Neural cell (in vitro differentiated cells): ENCODE results near the gene CCNO. TPM values are rescaled to one million over a fixed set of nuclear protein-coding genes. Genes with fewer than 3 reads are reported as not detected.

Experiments used
- H2AFZ ChIP-seq: fragments of 200-600, 300-800 bp; sonication (generic), shearing (Covaris generic); 2 replicates; pipeline ENCODE4 v1.6.0; 2014; ENCODE audit warnings: low read depth, mild to moderate bottlenecking, antibody characterized with exemption, low read length, moderate library complexity
- H3F3A ChIP-seq: fragments of 200-600 bp; shearing (Covaris generic); 2 replicates; pipeline ENCODE4 v1.6.1; 2016; ENCODE audit warnings: mild to moderate bottlenecking, moderate library complexity, mixed read lengths, antibody characterized with exemption, low read length; ENCODE audit not compliant: insufficient read depth, poor library complexity, severe bottlenecking
- H3K27ac ChIP-seq: fragments of 200-600, 300-800 bp; sonication (generic), shearing (Covaris generic); 2 replicates; pipeline ENCODE4 v1.5.1; 2014; ENCODE audit warnings: mild to moderate bottlenecking, low read length, moderate library complexity
- H3K27me3 ChIP-seq: fragments of 300-800, 200-600 bp; sonication (generic), shearing (Covaris generic); 2 replicates; pipeline ENCODE4 v1.6.0; 2014; ENCODE audit warnings: mild to moderate bottlenecking, low read depth, low read length, moderate library complexity; ENCODE audit not compliant: insufficient read depth
- H3K36me3 ChIP-seq: fragments of 300-800, 200-600 bp; sonication (generic), shearing (Covaris generic); 2 replicates; pipeline ENCODE4 v1.5.1; 2014; ENCODE audit warnings: mild to moderate bottlenecking, antibody characterized with exemption, low read length, moderate library complexity; ENCODE audit not compliant: insufficient read depth
- H3K4me2 ChIP-seq: fragments of 300-800, 200-600 bp; sonication (generic), shearing (Covaris generic); 2 replicates; pipeline ENCODE4 v1.6.0; 2014; ENCODE audit warnings: mild to moderate bottlenecking, low read length
- H3K4me3 ChIP-seq: fragments of 300-800, 200-600 bp; sonication (generic), shearing (Covaris generic); 2 replicates; pipeline ENCODE4 v1.5.1; 2014; ENCODE audit warnings: mild to moderate bottlenecking, low read length, moderate library complexity
- H3K79me2 ChIP-seq: fragments of 200-600 bp; shearing (Covaris generic); replicated peaks from 2 replicates; pipeline ENCODE4 v1.6.0; 2014; ENCODE audit warnings: mild to moderate bottlenecking, low read length, moderate library complexity; ENCODE audit not compliant: insufficient read depth
- H3K9ac ChIP-seq: fragments of 300-800, 200-600 bp; sonication (generic), shearing (Covaris generic); 2 replicates; pipeline ENCODE4 v1.6.1; 2016; ENCODE audit warnings: mild to moderate bottlenecking, low read length, mixed read lengths
- H3K9me2 ChIP-seq: fragments of 200-600 bp; shearing (Covaris generic); 2 replicates; pipeline ENCODE4 v1.6.1; 2016; ENCODE audit warnings: mild to moderate bottlenecking, low read length, mixed read lengths; ENCODE audit not compliant: insufficient read depth
- H3K9me3 ChIP-seq: fragments of 200-600, 300-800 bp; sonication (generic), shearing (Covaris generic); 2 replicates; pipeline ENCODE4 v1.6.1; 2016; ENCODE audit warnings: mild to moderate bottlenecking, mixed run types, low read length, moderate library complexity, mixed read lengths
- H4K20me1 ChIP-seq: fragments of 200-600 bp; shearing (Covaris generic); 2 replicates; pipeline ENCODE4 v1.6.1; 2016; ENCODE audit warnings: mild to moderate bottlenecking, mixed run types; ENCODE audit not compliant: insufficient read depth
- EP300 ChIP-seq: fragments of 450-650 bp; conservative IDR thresholded peaks from 2 replicates; pipeline ENCODE4 v1.6.1; 2014; ENCODE audit warnings: antibody characterized with exemption, mild to moderate bottlenecking, moderate library complexity; ENCODE audit not compliant: poor library complexity, severe bottlenecking
- EZH2 ChIP-seq: fragments of 200-600, 300-800 bp; shearing (Covaris generic), sonication (generic); IDR thresholded peaks from 2 replicates; pipeline ENCODE4 v1.6.1; 2014; ENCODE audit warnings: antibody characterized with exemption, low read length, borderline replicate concordance, mild to moderate bottlenecking; ENCODE audit not compliant: insufficient read depth, poor library complexity, severe bottlenecking
- MXI1 ChIP-seq: fragments of 450-650 bp; conservative IDR thresholded peaks from 2 replicates; pipeline ENCODE4 v1.6.1; 2014; ENCODE audit warnings: antibody characterized with exemption, mild to moderate bottlenecking; ENCODE audit not compliant: poor library complexity, severe bottlenecking
- POLR2AphosphoS5 ChIP-seq: IDR thresholded peaks from 2 replicates; pipeline ENCODE4 v1.6.1; 2012
- RAD21 ChIP-seq: fragments of 450-650 bp; conservative IDR thresholded peaks from 2 replicates; pipeline ENCODE4 v1.6.1; 2014; ENCODE audit warnings: antibody characterized with exemption, mild to moderate bottlenecking, moderate library complexity
- SMC3 ChIP-seq: fragments of 450-650 bp; conservative IDR thresholded peaks from 2 replicates; pipeline ENCODE4 v1.6.1; 2014; ENCODE audit warnings: antibody characterized with exemption, mild to moderate bottlenecking, moderate library complexity; ENCODE audit not compliant: poor library complexity
- TAF1 ChIP-seq: IDR thresholded peaks from 2 replicates; pipeline ENCODE4 v1.6.1; 2012; ENCODE audit warnings: low read depth
- polyA plus RNA-seq: library from polyadenylated mRNA; depleted of rRNA; stranded (reverse); fragments of >200 nt; gene quantifications from 2 replicates; pipeline ENCODE4 v1.2.3, GENCODE V29; 2014
- TF ChIP-seq, protein P1 (sequence below): fragments of 450-650 bp; IDR thresholded peaks from 2 replicates; pipeline ENCODE4 v1.5.1; 2014; ENCODE audit warnings: antibody characterized with exemption, mild to moderate bottlenecking, moderate library complexity; ENCODE audit not compliant: poor library complexity, severe bottlenecking
- TF ChIP-seq, protein P2 (sequence below): IDR thresholded peaks from 2 replicates; pipeline ENCODE4 v1.6.1; 2012; ENCODE audit warnings: borderline replicate concordance

CCNO gene
- polyA plus RNA-seq, 1 donor from 2014 or later: 0.16 TPM

DNA sequence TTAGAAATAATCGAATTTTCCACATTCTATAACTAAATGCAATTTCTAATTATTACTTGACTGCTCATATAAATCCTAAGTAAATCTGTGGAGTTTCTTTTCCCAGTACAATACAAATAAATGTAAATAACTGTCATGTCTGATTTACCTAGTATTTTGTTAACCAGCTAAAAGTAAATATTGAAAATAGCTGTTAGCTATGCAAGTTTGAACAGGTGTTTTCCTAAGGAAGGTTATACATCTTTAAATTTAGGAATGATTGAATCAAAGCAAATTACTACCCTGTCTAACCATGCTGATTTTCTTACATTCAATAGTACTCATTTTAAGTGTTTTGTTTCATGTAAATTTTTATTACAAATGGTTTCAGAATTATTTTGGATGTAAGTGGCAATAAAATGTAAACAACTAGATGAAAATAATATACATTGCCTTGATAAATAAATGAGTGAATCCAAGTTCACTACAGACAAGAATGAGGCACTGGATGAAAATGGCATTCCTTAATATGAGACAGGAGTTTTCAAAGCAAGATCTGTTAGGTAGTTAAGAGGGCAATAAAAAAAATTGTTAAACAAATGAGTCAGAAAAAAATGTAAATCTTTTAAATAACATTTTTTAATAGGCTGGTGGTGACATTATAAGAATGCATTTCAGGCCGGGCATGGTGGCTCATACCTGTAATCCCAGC, 22.1 kb downstream of the CCNO start:
- H3F3A ChIP-seq: no peaks in the 10 kb centered on the region
- no peaks in the 10 kb centered on the region for H4K20me1 ChIP-seq
- no peaks in the 10 kb centered on the region for H3K9me2 ChIP-seq
- no peaks in the 10 kb centered on the region for H3K9me3 ChIP-seq
- no peak overlapping the region for H2AFZ ChIP-seq
- H3K4me2 ChIP-seq: no peak overlapping the region
- H3K27me3 ChIP-seq: no peaks in the 10 kb centered on the region
- H3K27ac ChIP-seq: no peak overlapping the region
- no peaks in the 10 kb centered on the region for H3K79me2 ChIP-seq
- H3K9ac ChIP-seq: no peak overlapping the region
- no peak overlapping the region for H3K4me3 ChIP-seq
- H3K36me3 ChIP-seq: no peaks in the 10 kb centered on the region
- TF ChIP-seq TAF1: no peak
- TF ChIP-seq, protein P1, sequence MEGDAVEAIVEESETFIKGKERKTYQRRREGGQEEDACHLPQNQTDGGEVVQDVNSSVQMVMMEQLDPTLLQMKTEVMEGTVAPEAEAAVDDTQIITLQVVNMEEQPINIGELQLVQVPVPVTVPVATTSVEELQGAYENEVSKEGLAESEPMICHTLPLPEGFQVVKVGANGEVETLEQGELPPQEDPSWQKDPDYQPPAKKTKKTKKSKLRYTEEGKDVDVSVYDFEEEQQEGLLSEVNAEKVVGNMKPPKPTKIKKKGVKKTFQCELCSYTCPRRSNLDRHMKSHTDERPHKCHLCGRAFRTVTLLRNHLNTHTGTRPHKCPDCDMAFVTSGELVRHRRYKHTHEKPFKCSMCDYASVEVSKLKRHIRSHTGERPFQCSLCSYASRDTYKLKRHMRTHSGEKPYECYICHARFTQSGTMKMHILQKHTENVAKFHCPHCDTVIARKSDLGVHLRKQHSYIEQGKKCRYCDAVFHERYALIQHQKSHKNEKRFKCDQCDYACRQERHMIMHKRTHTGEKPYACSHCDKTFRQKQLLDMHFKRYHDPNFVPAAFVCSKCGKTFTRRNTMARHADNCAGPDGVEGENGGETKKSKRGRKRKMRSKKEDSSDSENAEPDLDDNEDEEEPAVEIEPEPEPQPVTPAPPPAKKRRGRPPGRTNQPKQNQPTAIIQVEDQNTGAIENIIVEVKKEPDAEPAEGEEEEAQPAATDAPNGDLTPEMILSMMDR: no peak
- no peak for TF ChIP-seq SMC3
- TF ChIP-seq EP300: no peak
- TF ChIP-seq, protein P2, sequence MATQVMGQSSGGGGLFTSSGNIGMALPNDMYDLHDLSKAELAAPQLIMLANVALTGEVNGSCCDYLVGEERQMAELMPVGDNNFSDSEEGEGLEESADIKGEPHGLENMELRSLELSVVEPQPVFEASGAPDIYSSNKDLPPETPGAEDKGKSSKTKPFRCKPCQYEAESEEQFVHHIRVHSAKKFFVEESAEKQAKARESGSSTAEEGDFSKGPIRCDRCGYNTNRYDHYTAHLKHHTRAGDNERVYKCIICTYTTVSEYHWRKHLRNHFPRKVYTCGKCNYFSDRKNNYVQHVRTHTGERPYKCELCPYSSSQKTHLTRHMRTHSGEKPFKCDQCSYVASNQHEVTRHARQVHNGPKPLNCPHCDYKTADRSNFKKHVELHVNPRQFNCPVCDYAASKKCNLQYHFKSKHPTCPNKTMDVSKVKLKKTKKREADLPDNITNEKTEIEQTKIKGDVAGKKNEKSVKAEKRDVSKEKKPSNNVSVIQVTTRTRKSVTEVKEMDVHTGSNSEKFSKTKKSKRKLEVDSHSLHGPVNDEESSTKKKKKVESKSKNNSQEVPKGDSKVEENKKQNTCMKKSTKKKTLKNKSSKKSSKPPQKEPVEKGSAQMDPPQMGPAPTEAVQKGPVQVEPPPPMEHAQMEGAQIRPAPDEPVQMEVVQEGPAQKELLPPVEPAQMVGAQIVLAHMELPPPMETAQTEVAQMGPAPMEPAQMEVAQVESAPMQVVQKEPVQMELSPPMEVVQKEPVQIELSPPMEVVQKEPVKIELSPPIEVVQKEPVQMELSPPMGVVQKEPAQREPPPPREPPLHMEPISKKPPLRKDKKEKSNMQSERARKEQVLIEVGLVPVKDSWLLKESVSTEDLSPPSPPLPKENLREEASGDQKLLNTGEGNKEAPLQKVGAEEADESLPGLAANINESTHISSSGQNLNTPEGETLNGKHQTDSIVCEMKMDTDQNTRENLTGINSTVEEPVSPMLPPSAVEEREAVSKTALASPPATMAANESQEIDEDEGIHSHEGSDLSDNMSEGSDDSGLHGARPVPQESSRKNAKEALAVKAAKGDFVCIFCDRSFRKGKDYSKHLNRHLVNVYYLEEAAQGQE: no peak
- no peak for TF ChIP-seq RAD21
- no peak for TF ChIP-seq POLR2AphosphoS5
- TF ChIP-seq EZH2: no peak
- TF ChIP-seq MXI1: no peak

DNA sequence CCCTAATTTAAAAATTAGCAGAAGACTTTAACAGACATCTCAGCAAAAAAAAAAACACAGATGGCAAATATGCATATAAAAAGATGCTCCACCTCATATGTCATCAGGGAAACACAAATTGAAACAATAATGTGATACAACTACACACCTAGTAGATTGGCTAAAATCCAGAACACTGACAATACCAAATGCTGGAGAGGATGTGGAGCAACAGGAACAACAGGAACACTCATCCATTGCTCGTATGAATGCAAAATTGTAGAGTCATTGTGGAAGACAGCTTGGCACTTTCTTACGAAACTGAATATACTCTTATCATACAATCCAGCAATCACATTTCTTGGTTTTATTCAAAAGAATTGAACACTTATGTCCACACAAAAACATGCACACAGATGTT, 28.4 kb downstream of the CCNO start:
- no peaks in the 10 kb centered on the region for H3K9me3 ChIP-seq
- no peak overlapping the region for H3K4me3 ChIP-seq
- H3K9ac ChIP-seq: no peak overlapping the region
- no peaks in the 10 kb centered on the region for H3K36me3 ChIP-seq
- no peak overlapping the region for H3K4me2 ChIP-seq
- H2AFZ ChIP-seq: no peak overlapping the region
- TF ChIP-seq TAF1: no peak
- no peak for TF ChIP-seq POLR2AphosphoS5
- TF ChIP-seq SMC3: no peak
- no peak for TF ChIP-seq EZH2
- no peak for TF ChIP-seq RAD21
- no peaks in the 10 kb centered on the region for H4K20me1 ChIP-seq
- H3K27ac ChIP-seq: no peak overlapping the region
- no peaks in the 10 kb centered on the region for H3K79me2 ChIP-seq
- H3K9me2 ChIP-seq: no peaks in the 10 kb centered on the region
- H3F3A ChIP-seq: no peaks in the 10 kb centered on the region
- H3K27me3 ChIP-seq: no peaks in the 10 kb centered on the region
